ENCODE results near the gene SSC5D. TPM values are rescaled to one million over a fixed set of nuclear protein-coding genes. Genes with fewer than 3 reads are reported as not detected.
"Not testable (repeated sequence)": the region's sequence is repeated elsewhere in the genome, so short reads cannot be mapped to it uniquely, and the experiment has no call there.

SSC5D gene
- total RNA-seq, 1 experiment from 2014 or later = 0.86 TPM

DNA sequence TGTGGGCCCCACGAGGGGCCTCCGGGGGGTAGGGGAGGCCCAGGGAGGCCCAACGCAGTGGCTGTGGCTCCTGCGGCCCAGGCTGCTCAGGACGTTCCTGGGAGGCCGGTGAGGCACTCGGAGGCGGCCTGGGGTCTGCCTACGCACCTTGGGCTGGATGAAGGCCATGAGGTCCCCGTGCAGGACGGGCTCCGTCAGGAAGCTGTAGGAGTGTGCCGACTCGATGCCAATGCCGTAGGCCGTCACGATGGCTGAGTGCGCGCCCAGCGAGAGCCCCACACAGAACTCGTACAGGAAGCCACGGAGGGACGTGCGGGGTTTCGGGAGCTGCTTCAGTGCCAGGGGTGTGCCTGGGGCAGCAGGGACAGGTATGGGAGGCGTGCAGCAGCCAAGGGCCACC is 42.8 kb downstream of the SSC5D start:
- no peak for TF ChIP-seq CTCF (IDR thresholded peaks at IDR 0.05; ENCODE audit: insufficient read depth in 1 of 2, low read depth in 1 of 2, low read length in 1 of 2, severe bottlenecking in 1 of 2, unreplicated experiment in 1 of 2)
- intact Hi-C loops (cut with micrococcal nuclease; ENCODE audit: unreplicated experiment) = no loop called here
- Mint-ChIP-seq H3K4me1 (ENCODE audit: low read depth, unreplicated experiment) (no peaks in the 10 kb centered on the region), H3K4me3 (ENCODE audit: unreplicated experiment) (no peak overlapping the region), H3K9me3 (ENCODE audit: unreplicated experiment) (no peaks in the 10 kb centered on the region), H3K36me3 (ENCODE audit: insufficient read depth, unreplicated experiment) (no peaks in the 10 kb centered on the region), H3K27ac (ENCODE audit: unreplicated experiment) (no peak overlapping the region), H3K27me3 (ENCODE audit: insufficient read depth, unreplicated experiment) (no peaks in the 10 kb centered on the region)
- Histone ChIP-seq H3K9me3 (peaks cover 3% of the 10 kb centered on the region; the same call in 1 of the 2 replicates), H3K36me3 (ENCODE audit: control insufficient read depth, insufficient read depth, low read length) (no peaks in the 10 kb centered on the region), H3K27me3 (replicated peaks; ENCODE audit: control insufficient read depth, insufficient read depth, low read length) (no peaks in the 10 kb centered on the region), H3K4me1 (no peaks in the 10 kb centered on the region), H3K4me3 (ENCODE audit: low read depth, low read length) (no peak overlapping the region)
- no TSS peak for BruUV-seq (replicated peaks)
- CTCF ChIA-PET = no interaction called here
- POLR2A ChIA-PET = no interaction called here
- DNase-seq = no peak

DNA sequence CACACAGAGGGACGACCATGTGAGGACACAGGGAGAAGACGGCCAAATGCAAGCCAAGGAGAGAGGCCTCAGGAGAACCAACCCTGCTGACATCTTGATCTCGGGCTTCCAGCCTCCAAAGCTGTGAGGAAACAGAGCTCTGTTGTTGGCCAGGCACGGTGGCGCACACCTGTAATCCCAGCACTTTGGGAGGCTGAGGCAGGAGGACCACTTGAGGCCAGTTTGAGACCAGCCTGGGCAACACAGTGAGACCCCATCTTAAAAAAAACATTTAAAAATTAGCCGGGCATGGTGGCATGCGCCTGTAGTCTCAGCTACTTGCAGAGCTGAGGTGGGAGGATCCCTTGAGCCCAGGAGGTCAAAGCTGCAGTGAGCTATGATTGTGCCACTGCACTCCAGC is 46.0 kb downstream of the SSC5D start:
- H3K9me3 ChIP-seq; H3K4me1 Mint-ChIP-seq (ENCODE audit: low read depth, unreplicated experiment); intact Hi-C loops (cut with micrococcal nuclease; ENCODE audit: unreplicated experiment); H3K27me3 Mint-ChIP-seq (ENCODE audit: insufficient read depth, unreplicated experiment); H3K27me3 ChIP-seq (replicated peaks; ENCODE audit: control insufficient read depth, insufficient read depth, low read length); H3K4me3 Mint-ChIP-seq (ENCODE audit: unreplicated experiment); BruUV-seq (replicated peaks); H3K36me3 ChIP-seq (ENCODE audit: control insufficient read depth, insufficient read depth, low read length); H3K4me1 ChIP-seq; H3K36me3 Mint-ChIP-seq (ENCODE audit: insufficient read depth, unreplicated experiment); H3K4me3 ChIP-seq (ENCODE audit: low read depth, low read length); H3K9me3 Mint-ChIP-seq (ENCODE audit: unreplicated experiment); DNase-seq; H3K27ac Mint-ChIP-seq (ENCODE audit: unreplicated experiment): not testable (repeated sequence)
- ChIA-PET CTCF (interaction anchor here (0.7 kb wide), 1 partner anchor 18 kb away, joined by 3 read pairs; no protein-coding TSS in a partner anchor), POLR2A (interaction anchor here (1.0 kb wide), 1 partner anchor 83 kb away, joined by 4 read pairs; no protein-coding TSS in a partner anchor)

DNA sequence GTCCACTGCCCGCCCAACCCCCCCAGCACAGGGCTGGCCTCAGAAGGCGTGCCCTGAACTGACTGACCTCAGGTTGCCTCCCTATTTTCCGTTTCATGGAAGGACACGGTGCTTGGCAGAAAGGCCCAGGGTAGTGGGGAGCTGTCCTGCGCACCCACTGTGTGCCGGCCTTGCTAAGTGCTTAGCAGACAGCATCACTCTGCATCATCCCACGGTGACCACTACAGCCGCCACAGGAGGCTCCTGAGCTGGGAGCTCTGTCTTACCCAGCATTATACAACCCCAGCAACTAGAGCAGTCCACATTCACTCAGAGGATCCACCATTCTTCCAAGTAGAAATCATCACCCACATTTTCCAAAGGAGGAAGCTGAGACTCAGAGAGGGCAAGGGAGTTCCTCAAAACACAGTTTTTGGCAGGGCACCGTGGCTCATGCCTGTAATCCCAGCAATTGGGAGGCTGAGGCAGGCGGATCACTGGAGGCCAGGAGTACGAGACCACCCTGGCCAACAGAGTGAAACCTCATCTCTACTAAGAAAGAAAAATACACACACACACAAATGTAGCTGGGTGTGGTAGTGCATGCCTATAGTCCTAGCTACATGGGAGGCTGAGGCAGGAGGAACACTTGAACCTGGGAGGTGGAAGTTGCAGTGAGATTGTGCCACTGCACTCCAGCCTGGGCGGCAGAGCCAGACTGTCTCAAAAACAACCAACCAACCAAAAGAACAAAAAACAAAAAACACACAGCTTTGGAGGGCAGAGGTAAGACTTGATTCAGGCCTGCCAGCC is 47.1 kb downstream of the SSC5D start:
- no peaks in the 10 kb centered on the region for H3K27me3 ChIP-seq (replicated peaks; ENCODE audit: control insufficient read depth, insufficient read depth, low read length)
- H3K36me3 ChIP-seq (ENCODE audit: control insufficient read depth, insufficient read depth, low read length) = no peaks in the 10 kb centered on the region
- Mint-ChIP-seq H3K36me3 (ENCODE audit: insufficient read depth, unreplicated experiment) (peaks cover 4% of the 10 kb centered on the region), H3K27me3 (ENCODE audit: insufficient read depth, unreplicated experiment) (no peaks in the 10 kb centered on the region), H3K27ac (ENCODE audit: unreplicated experiment) (no peak overlapping the region), H3K9me3 (ENCODE audit: unreplicated experiment) (no peaks in the 10 kb centered on the region), H3K4me1 (ENCODE audit: low read depth, unreplicated experiment) (no peaks in the 10 kb centered on the region), H3K4me3 (ENCODE audit: unreplicated experiment) (no peak overlapping the region)
- DNase-seq = no peak
- no TSS peak for BruUV-seq (replicated peaks)
- intact Hi-C loops (cut with micrococcal nuclease; ENCODE audit: unreplicated experiment) = no loop called here
- ChIA-PET POLR2A (no interaction called here), CTCF (interaction anchor here (0.7 kb wide), 1 partner anchor 17 kb away, joined by 3 read pairs; no protein-coding TSS in a partner anchor)
- no peaks in the 10 kb centered on the region for H3K9me3 ChIP-seq
- no peak for TF ChIP-seq CTCF (IDR thresholded peaks at IDR 0.05; ENCODE audit: insufficient read depth in 1 of 2, low read depth in 1 of 2, low read length in 1 of 2, severe bottlenecking in 1 of 2, unreplicated experiment in 1 of 2)
- no peak overlapping the region for H3K4me3 ChIP-seq (ENCODE audit: low read depth, low read length)
- 0 out of 2 replicates have a peak, but pooled peaks cover 3% of the 10 kb centered on the region for H3K4me1 ChIP-seq
